H1 (cell line): ENCODE results near the gene EMP3. TPM values are rescaled to one million over a fixed set of nuclear protein-coding genes. Genes with fewer than 3 reads are reported as not detected.

Experiments used
- CTCF ChIA-PET: fragments of 300-600 bp; sonication (Branson Sonifier 250); formaldehyde crosslinking; loops from one replicate; lab custom pipeline; 2021; ENCODE audit not compliant: partially characterized antibody; lab: Charles Lee
- POLR2A ChIA-PET: fragments of 300-600 bp; sonication (Branson Sonifier 250); formaldehyde crosslinking; loops from one replicate; lab custom pipeline; 2021; ENCODE audit warnings: inconsistent platforms; ENCODE audit not compliant: partially characterized antibody; lab: Charles Lee
- DNase-seq, 2 experiments: peaks; one replicate each; pipeline versions ENCODE4 v3.0.0 to v3.0.0-alpha.2; 2010 to 2022; ENCODE audit warnings: low spot score in 2 of 2, low read depth in 1 of 2, mixed read lengths in 1 of 2
- FAIRE-seq: peaks from 2 replicates; lab custom pipeline; 2011; peaks lifted over from hg19 to GRCh38; lab: Jason Lieb, UNC
- H2AFZ ChIP-seq: 2 replicates; pipeline ENCODE4 v1.8.1; 2012; ENCODE audit warnings: low read length, inconsistent platforms
- H2AK5ac ChIP-seq: 2 replicates; pipeline ENCODE4 v1.6.1; 2013; ENCODE audit warnings: low read depth, low read length
- H2BK120ac ChIP-seq: replicated peaks from 2 replicates; pipeline ENCODE3; 2013; ENCODE audit warnings: low read depth, low read length, inconsistent platforms
- H2BK12ac ChIP-seq: 2 replicates; pipeline ENCODE4 v1.6.1; 2013; ENCODE audit warnings: low read depth, low read length
- H2BK15ac ChIP-seq: 2 replicates; pipeline ENCODE4 v1.6.1; 2013; ENCODE audit warnings: low read length
- H2BK20ac ChIP-seq: 2 replicates; pipeline ENCODE4 v1.6.1; 2013; ENCODE audit warnings: low read length
- H2BK5ac ChIP-seq: 2 replicates; pipeline ENCODE4 v1.6.1; 2013; ENCODE audit warnings: low read depth, low read length
- H3K14ac ChIP-seq: 2 replicates; pipeline ENCODE4 v1.6.1; 2013; ENCODE audit warnings: inconsistent platforms; ENCODE audit not compliant: insufficient read length
- H3K18ac ChIP-seq: 2 replicates; pipeline ENCODE4 v1.6.1; 2013; ENCODE audit warnings: low read length; ENCODE audit errors: extremely low read depth
- H3K23ac ChIP-seq: 2 replicates; pipeline ENCODE4 v1.6.1; 2013; ENCODE audit warnings: inconsistent platforms; ENCODE audit not compliant: insufficient read length
- H3K23me2 ChIP-seq: 2 replicates; pipeline ENCODE4 v1.6.1; 2013; ENCODE audit warnings: low read depth, low read length
- H3K27ac ChIP-seq: 2 replicates; pipeline ENCODE4 v1.6.1; 2011; ENCODE audit warnings: low read depth, low read length, inconsistent platforms
- H3K27me3 ChIP-seq, 4 experiments: replicated peaks in 1 of 4; 1 replicate in 1 of 4; 2 replicates in 3 of 4; pipeline versions ENCODE4 v1.6.1 to v1.8.1; 2011 to 2013; ENCODE audit warnings: low read length in 3 of 4, mild to moderate bottlenecking in 3 of 4, inconsistent platforms in 2 of 4, mixed read lengths in 2 of 4, moderate library complexity in 1 of 4; ENCODE audit not compliant: control insufficient read depth in 3 of 4, insufficient read depth in 3 of 4; ENCODE audit errors: extremely low read depth in 1 of 4
- H3K36me3 ChIP-seq, 4 experiments: 2 replicates each; pipeline versions ENCODE4 v1.6.1 to v1.8.1; 2011 to 2013; ENCODE audit warnings: mild to moderate bottlenecking in 4 of 4, low read length in 3 of 4, moderate library complexity in 2 of 4, control low read depth in 1 of 4, inconsistent platforms in 1 of 4; ENCODE audit not compliant: insufficient read depth in 4 of 4, control insufficient read depth in 2 of 4
- H3K4ac ChIP-seq: replicated peaks from 2 replicates; pipeline ENCODE3; 2013; ENCODE audit warnings: low read length, low read depth, mixed read lengths, inconsistent platforms; ENCODE audit not compliant: insufficient read length
- H3K4me1 ChIP-seq, 4 experiments: replicated peaks in 1 of 4; 1 replicate in 1 of 4; 2 replicates in 3 of 4; pipeline versions ENCODE4 v1.6.1 to v1.8.1; 2011 to 2013; ENCODE audit warnings: low read length in 3 of 4, inconsistent platforms in 2 of 4, mixed read lengths in 1 of 4; ENCODE audit not compliant: insufficient read depth in 4 of 4, control insufficient read depth in 3 of 4
- H3K4me2 ChIP-seq, 2 experiments: 2 replicates each; pipeline versions ENCODE4 v1.6.1 to v1.8.1; 2011 to 2013; ENCODE audit warnings: low read depth in 2 of 2, low read length in 2 of 2, control low read depth in 1 of 2, inconsistent platforms in 1 of 2, mild to moderate bottlenecking in 1 of 2; ENCODE audit not compliant: insufficient read depth in 1 of 2
- H3K4me3 ChIP-seq, 4 experiments: fragments of 200-600, 300-600 bp in 1 of 4; sonication (generic), shearing (Covaris generic), sonication (Bioruptor Twin) in 1 of 4; 2 replicates each; pipeline versions ENCODE4 v1.5.1 to v1.8.1; 2011 to 2016; ENCODE audit warnings: low read length in 4 of 4, low read depth in 3 of 4, control low read depth in 2 of 4, inconsistent platforms in 2 of 4, mild to moderate bottlenecking in 2 of 4, mixed read lengths in 1 of 4, moderate library complexity in 1 of 4; ENCODE audit not compliant: insufficient read depth in 2 of 4; ENCODE audit errors: extremely low read depth in 1 of 4
- H3K56ac ChIP-seq: replicated peaks from 2 replicates; pipeline ENCODE3; 2013; ENCODE audit warnings: low read depth, mild to moderate bottlenecking, mixed read lengths, low read length, inconsistent platforms; ENCODE audit not compliant: insufficient read length
- H3K79me1 ChIP-seq: 2 replicates; pipeline ENCODE4 v1.6.1; 2013; ENCODE audit warnings: low read depth, low read length, control low read depth
- H3K79me2 ChIP-seq, 2 experiments: 2 replicates each; pipeline versions ENCODE4 v1.6.1 to v1.8.1; 2012 to 2013; ENCODE audit warnings: low read length in 2 of 2, mild to moderate bottlenecking in 2 of 2, inconsistent platforms in 1 of 2; ENCODE audit not compliant: insufficient read depth in 2 of 2, control insufficient read depth in 1 of 2
- H3K9ac ChIP-seq, 4 experiments: replicated peaks in 1 of 4; 1 replicate in 1 of 4; 2 replicates in 3 of 4; pipeline versions ENCODE4 v1.6.1 to v1.8.1; 2011 to 2013; ENCODE audit warnings: low read depth in 3 of 4, low read length in 3 of 4, control low read depth in 2 of 4, mild to moderate bottlenecking in 2 of 4, moderate library complexity in 2 of 4, inconsistent platforms in 1 of 4; ENCODE audit errors: extremely low read depth in 1 of 4
- H3K9me3 ChIP-seq, 2 experiments: 2 replicates each; pipeline versions ENCODE4 v1.6.1 to v1.8.1; 2012 to 2013; ENCODE audit warnings: mild to moderate bottlenecking in 2 of 2, moderate library complexity in 2 of 2, control low read depth in 1 of 2, inconsistent platforms in 1 of 2, low read depth in 1 of 2, low read length in 1 of 2, mixed read lengths in 1 of 2; ENCODE audit not compliant: insufficient read depth in 2 of 2
- H4K20me1 ChIP-seq, 2 experiments: replicated peaks in 1 of 2; 2 replicates each; pipeline versions ENCODE3 to v1.8.1; 2011 to 2013; ENCODE audit warnings: inconsistent platforms in 2 of 2, low read length in 2 of 2, mild to moderate bottlenecking in 1 of 2; ENCODE audit not compliant: insufficient read depth in 2 of 2, control insufficient read depth in 1 of 2
- H4K5ac ChIP-seq: 2 replicates; pipeline ENCODE4 v1.6.1; 2013; ENCODE audit warnings: low read length, low read depth, mixed read lengths, inconsistent platforms; ENCODE audit not compliant: insufficient read length
- H4K8ac ChIP-seq: 2 replicates; pipeline ENCODE4 v1.8.0; 2013; ENCODE audit warnings: mild to moderate bottlenecking, moderate library complexity, low read length, inconsistent platforms; ENCODE audit not compliant: insufficient read depth; ENCODE audit errors: extremely low read depth
- H4K91ac ChIP-seq: replicated peaks from 2 replicates; pipeline ENCODE3; 2013; ENCODE audit warnings: low read length, mixed read lengths, inconsistent platforms; ENCODE audit not compliant: insufficient read length
- ASH2L ChIP-seq: fragments of 200-600, 300-600 bp; sonication (generic); IDR thresholded peaks from one replicate; pipeline ENCODE4 v1.7.1; 2017; ENCODE audit warnings: low read length
- CBX8 ChIP-seq: fragments of 300-800, 300-1000 bp; sonication (generic); IDR thresholded peaks from 2 replicates; pipeline ENCODE4 v1.7.1; 2016; ENCODE audit warnings: low read depth, low read length, borderline replicate concordance
- CHD1 ChIP-seq: IDR thresholded peaks from 2 replicates; pipeline ENCODE4 v1.6.1; 2012; ENCODE audit warnings: low read depth, low read length, improper control_type of control experiment
- EGR1 ChIP-seq: IDR thresholded peaks from 2 replicates; pipeline ENCODE4 v1.6.1; 2011; ENCODE audit warnings: low read depth, low read length, borderline replicate concordance
- EP300 ChIP-seq, 2 experiments: IDR thresholded peaks; 1 replicate in 1 of 2; 2 replicates in 1 of 2; pipeline ENCODE4 v1.6.1; 2011 to 2012; ENCODE audit warnings: low read depth in 2 of 2, low read length in 2 of 2, mild to moderate bottlenecking in 2 of 2, borderline replicate concordance in 1 of 2, inconsistent platforms in 1 of 2, moderate library complexity in 1 of 2
- GABPA ChIP-seq: IDR thresholded peaks from 2 replicates; pipeline ENCODE4 v1.6.1; 2011; ENCODE audit warnings: mild to moderate bottlenecking, low read length, moderate library complexity, borderline replicate concordance; ENCODE audit not compliant: insufficient read depth
- JUND ChIP-seq: IDR thresholded peaks from 2 replicates; pipeline ENCODE4 v1.6.1; 2011; ENCODE audit warnings: mild to moderate bottlenecking, improper control_type of control experiment, low read length
- MAFK ChIP-seq: IDR thresholded peaks from 2 replicates; pipeline ENCODE4 v1.6.1; 2012; ENCODE audit warnings: low read depth, mild to moderate bottlenecking, improper control_type of control experiment, low read length
- SIN3A ChIP-seq, 2 experiments: IDR thresholded peaks in 1 of 2; conservative IDR thresholded peaks in 1 of 2; 2 replicates each; pipeline ENCODE4 v1.6.1; 2011 to 2012; ENCODE audit warnings: low read length in 2 of 2, improper control_type of control experiment in 1 of 2, low read depth in 1 of 2, mild to moderate bottlenecking in 1 of 2
- SUZ12 ChIP-seq: fragments of 200-600 bp; sonication (generic); IDR thresholded peaks from 2 replicates; pipeline ENCODE4 v1.6.1; 2012; ENCODE audit warnings: mild to moderate bottlenecking, inconsistent platforms, low read length, moderate library complexity, mixed read lengths
- TCF12 ChIP-seq: IDR thresholded peaks from 2 replicates; pipeline ENCODE4 v1.6.1; 2011; ENCODE audit warnings: low read depth, mild to moderate bottlenecking, low read length
- YY1 ChIP-seq: IDR thresholded peaks from 2 replicates; pipeline ENCODE4 v1.6.1; 2011; ENCODE audit warnings: low read depth, mild to moderate bottlenecking, low read length
- WGBS, 2 experiments: shearing (Covaris generic) in 1 of 2; methylation state at CpG; one replicate each; pipeline versions ENCODE4 v1.1.6 to v1.1.7; 2013 to 2015; ENCODE audit warnings: low lambda C conversion rate in 2 of 2, mixed read lengths in 2 of 2, inconsistent platforms in 1 of 2, low coverage in 1 of 2, missing lambda C conversion rate in 1 of 2; ENCODE audit not compliant: insufficient replicate concordance in 2 of 2, insufficient coverage in 1 of 2, insufficient read length in 1 of 2; ENCODE audit errors: extremely low coverage in 1 of 2, missing lambda C conversion rate in 1 of 2; 5-methylcytosine and 5-hydroxymethylcytosine counted together
- polyA plus RNA-seq, 7 experiments: library from polyadenylated mRNA; depleted of rRNA in 3 of 7; stranded (reverse) in 5 of 7; unstranded in 2 of 7; fragments of >200 nt in 5 of 7; fragments of 200-250 nt in 2 of 7; gene quantifications; 1 replicate in 5 of 7; 2 replicates in 1 of 7; 4 replicates in 1 of 7; pipeline versions ENCODE4 v1.2.1 to v1.2.3, GENCODE V29; 2011 to 2013; ENCODE audit warnings: missing spikeins in 2 of 7, mixed read lengths in 2 of 7
- total RNA-seq: library from RNA; stranded (reverse); fragmentation: NEBNext Ultra II Directional; extraction: Animal tissue kit (Norgen Biotek cat#: 25700); gene quantifications from 2 replicates; pipeline ENCODE4 v1.2.1, GENCODE V29; 2021
- TF ChIP-seq, protein P1 (sequence below): IDR thresholded peaks from 2 replicates; pipeline ENCODE4 v1.6.1; 2012; ENCODE audit warnings: inconsistent platforms

EMP3 gene
- total and polyA plus RNA-seq, 2 of the 8 experiments (the other 6 are each of a cell fraction or from before 2014, with no cell fraction given) = 18.4 to 87.8 TPM

DNA sequence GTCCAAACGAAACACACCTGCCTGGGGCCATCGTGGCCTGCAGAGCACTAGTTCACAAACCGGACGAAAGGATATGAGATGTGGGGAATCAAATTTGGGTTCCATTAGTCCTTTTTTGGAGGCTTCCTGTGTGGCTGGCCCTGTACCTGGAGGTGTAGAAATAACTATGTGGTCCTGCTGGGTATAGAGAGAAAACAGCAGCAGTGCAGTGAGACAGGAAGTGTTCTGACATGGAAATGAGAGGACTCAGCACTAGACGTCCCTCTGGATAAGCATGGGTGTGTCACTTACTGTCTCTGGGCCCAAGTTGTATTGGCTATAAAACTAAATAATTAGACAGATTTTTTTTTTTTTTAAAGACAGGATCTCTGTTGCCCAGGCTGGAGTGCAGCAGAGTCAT is 53.7 kb downstream of the EMP3 start:
- H4K5ac ChIP-seq = no peak overlapping the region
- H2BK5ac ChIP-seq = no peak overlapping the region
- H4K8ac ChIP-seq = no peak overlapping the region
- no peak overlapping the region for H4K91ac ChIP-seq
- H3K27ac ChIP-seq = no peak overlapping the region
- H3K4me1 ChIP-seq = no peaks in the 10 kb centered on the region; a peak in 1 of 7 replicates
- H3K79me1 ChIP-seq = no peaks in the 10 kb centered on the region
- H3K27me3 ChIP-seq = peaks cover 0 to 2% (median 0%) of the 10 kb centered on the region in 4 experiments; a peak in 1 of 7 replicates
- H2AFZ ChIP-seq = no peak overlapping the region
- FAIRE-seq (no peak), DNase-seq (no peak)
- H3K4me2 ChIP-seq = no peak overlapping the region
- 92% methylated on average over 5 of the region's 5 CpGs; no CpG with 5 or more reads in 1 of the 2 experiments for WGBS, 2 experiments
- POLR2A ChIA-PET = interaction anchor here (0.8 kb wide), 1 partner anchor 12 kb away, joined by 4 read pairs; the partner anchor contains the start of gene KDELR1
- no peaks in the 10 kb centered on the region for H3K9me3 ChIP-seq
- H2BK12ac ChIP-seq = no peak overlapping the region
- H3K14ac ChIP-seq = no peak overlapping the region
- peaks cover 2 to 21% (median 11%) of the 10 kb centered on the region in 4 experiments; a peak in 6 of 8 replicates for H3K36me3 ChIP-seq
- H2BK20ac ChIP-seq = no peak overlapping the region
- H2AK5ac ChIP-seq = no peak overlapping the region
- H4K20me1 ChIP-seq = peaks cover 0 to 1% of the 10 kb centered on the region in 2 experiments
- H3K9ac ChIP-seq = no peak overlapping the region
- no peak overlapping the region for H3K23ac ChIP-seq
- no peaks in the 10 kb centered on the region for H3K79me2 ChIP-seq
- H3K23me2 ChIP-seq = no peaks in the 10 kb centered on the region
- CTCF ChIA-PET = interaction anchor here (0.6 to 3.1 kb wide), 2 partner anchors 12 to 1761 kb away, joined by 5 to 25 read pairs; partner anchors contain the start of gene KDELR1
- no peak overlapping the region for H3K4me3 ChIP-seq
- H2BK15ac ChIP-seq = no peak overlapping the region
- no peak overlapping the region for H3K18ac ChIP-seq
- H3K4ac ChIP-seq = no peak overlapping the region
- no peak overlapping the region for H3K56ac ChIP-seq
- H2BK120ac ChIP-seq = no peak overlapping the region
- no peak for TF ChIP-seq ASH2L
- TF ChIP-seq CBX8 = no peak
- no peak for TF ChIP-seq YY1
- no peak for TF ChIP-seq TCF12
- TF ChIP-seq EGR1 = no peak
- no peak for TF ChIP-seq GABPA
- no peak for TF ChIP-seq SUZ12
- no peak for TF ChIP-seq CHD1
- TF ChIP-seq MAFK = no peak
- no peak for TF ChIP-seq SIN3A (conservative IDR thresholded peaks at IDR 0.05 in 1 of 2, IDR thresholded peaks at IDR 0.05 in 1 of 2; ENCODE audit: low read depth in 1 of 2, low read length in 2 of 2)
- TF ChIP-seq EP300 (IDR thresholded peaks at IDR 0.05; ENCODE audit: borderline replicate concordance in 1 of 2, low read depth in 2 of 2, low read length in 2 of 2) = no peak
- no peak for TF ChIP-seq JUND
- TF ChIP-seq, protein P1, sequence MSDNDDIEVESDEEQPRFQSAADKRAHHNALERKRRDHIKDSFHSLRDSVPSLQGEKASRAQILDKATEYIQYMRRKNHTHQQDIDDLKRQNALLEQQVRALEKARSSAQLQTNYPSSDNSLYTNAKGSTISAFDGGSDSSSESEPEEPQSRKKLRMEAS = no peak
